Lower leg skin (tissue), 4 donors: ENCODE data around the gene RAVER1. TPM values are rescaled to one million over a fixed set of nuclear protein-coding genes. Genes with fewer than 3 reads are reported as not detected.

ENCODE experiments used
- DNase-seq, 2 donors: peaks; one replicate each; pipeline ENCODE4 v3.0.0-alpha.2; 2019; ENCODE audit warnings: low spot score in 2 of 2
- H3K4me3 ChIP-seq: fragments of 200-600 bp; sonication (generic); 2 replicates; pipeline ENCODE4 v1.5.1; 2017; ENCODE audit warnings: mild to moderate bottlenecking, low read depth; ENCODE audit not compliant: poor library complexity, severe bottlenecking
- POLR2A ChIP-seq, 2 donors: fragments of 450-650 bp; IDR thresholded peaks; one replicate each; pipeline ENCODE4 v1.6.1; 2016 to 2017; ENCODE audit warnings: antibody characterized with exemption in 2 of 2, mild to moderate bottlenecking in 1 of 2, moderate library complexity in 1 of 2
- WGBS, 2 donors: methylation state at CpG; one replicate each; pipeline ENCODE4 v1.1.5; 2018; 5-methylcytosine and 5-hydroxymethylcytosine counted together
- intact Hi-C: fragments of 100-400 bp; cut with DNase I; formaldehyde crosslinking; loops from one replicate; pipeline ENCODE4 v1.15.0; 2023; ENCODE audit warnings: low total_unique reads
- total RNA-seq, 4 donors: library from RNA; depleted of rRNA; stranded (reverse); fragments of >200 nt; gene quantifications; one replicate each; pipeline ENCODE4 v1.1.0, GENCODE V29; 2016
- TF ChIP-seq, protein P1 (sequence below), 3 donors: fragments of 450-650 bp; IDR thresholded peaks; one replicate each; pipeline ENCODE4 v1.5.1; 2016; ENCODE audit warnings: antibody characterized with exemption in 3 of 3, mild to moderate bottlenecking in 3 of 3, moderate library complexity in 2 of 3

The RAVER1 gene
- total RNA-seq, 4 donors from 2014 or later = 14.2 to 22.5 (median 19.2) TPM

- WGBS, 2 donors = 0% methylated on average over 24 to 31 of the region's 57 CpGs
- H3K4me3 ChIP-seq = no peak overlapping the region
- intact Hi-C loops = no loop called here
- peak in 1 of 2 donors; percentile 94 for DNase-seq
- TF ChIP-seq, protein P1, sequence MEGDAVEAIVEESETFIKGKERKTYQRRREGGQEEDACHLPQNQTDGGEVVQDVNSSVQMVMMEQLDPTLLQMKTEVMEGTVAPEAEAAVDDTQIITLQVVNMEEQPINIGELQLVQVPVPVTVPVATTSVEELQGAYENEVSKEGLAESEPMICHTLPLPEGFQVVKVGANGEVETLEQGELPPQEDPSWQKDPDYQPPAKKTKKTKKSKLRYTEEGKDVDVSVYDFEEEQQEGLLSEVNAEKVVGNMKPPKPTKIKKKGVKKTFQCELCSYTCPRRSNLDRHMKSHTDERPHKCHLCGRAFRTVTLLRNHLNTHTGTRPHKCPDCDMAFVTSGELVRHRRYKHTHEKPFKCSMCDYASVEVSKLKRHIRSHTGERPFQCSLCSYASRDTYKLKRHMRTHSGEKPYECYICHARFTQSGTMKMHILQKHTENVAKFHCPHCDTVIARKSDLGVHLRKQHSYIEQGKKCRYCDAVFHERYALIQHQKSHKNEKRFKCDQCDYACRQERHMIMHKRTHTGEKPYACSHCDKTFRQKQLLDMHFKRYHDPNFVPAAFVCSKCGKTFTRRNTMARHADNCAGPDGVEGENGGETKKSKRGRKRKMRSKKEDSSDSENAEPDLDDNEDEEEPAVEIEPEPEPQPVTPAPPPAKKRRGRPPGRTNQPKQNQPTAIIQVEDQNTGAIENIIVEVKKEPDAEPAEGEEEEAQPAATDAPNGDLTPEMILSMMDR (IDR thresholded peaks at IDR 0.05) = no peak
- TF ChIP-seq POLR2A (IDR thresholded peaks at IDR 0.05) = no peak
These were observed 42.3 kb downstream of the RAVER1 start for GRCh38 chr19:10290876-10291553.

- intact Hi-C loops = no loop called here
- TF ChIP-seq, protein P1 (IDR thresholded peaks at IDR 0.05) = no peak
- no peak for TF ChIP-seq POLR2A (IDR thresholded peaks at IDR 0.05)
- 0% methylated on average over 30 of the region's 30 CpGs for WGBS, 2 donors
- no peak overlapping the region for H3K4me3 ChIP-seq
- DNase-seq = no peak
These were observed 42.9 kb downstream of the RAVER1 start for GRCh38 chr19:10290357-10290875.

DNA sequence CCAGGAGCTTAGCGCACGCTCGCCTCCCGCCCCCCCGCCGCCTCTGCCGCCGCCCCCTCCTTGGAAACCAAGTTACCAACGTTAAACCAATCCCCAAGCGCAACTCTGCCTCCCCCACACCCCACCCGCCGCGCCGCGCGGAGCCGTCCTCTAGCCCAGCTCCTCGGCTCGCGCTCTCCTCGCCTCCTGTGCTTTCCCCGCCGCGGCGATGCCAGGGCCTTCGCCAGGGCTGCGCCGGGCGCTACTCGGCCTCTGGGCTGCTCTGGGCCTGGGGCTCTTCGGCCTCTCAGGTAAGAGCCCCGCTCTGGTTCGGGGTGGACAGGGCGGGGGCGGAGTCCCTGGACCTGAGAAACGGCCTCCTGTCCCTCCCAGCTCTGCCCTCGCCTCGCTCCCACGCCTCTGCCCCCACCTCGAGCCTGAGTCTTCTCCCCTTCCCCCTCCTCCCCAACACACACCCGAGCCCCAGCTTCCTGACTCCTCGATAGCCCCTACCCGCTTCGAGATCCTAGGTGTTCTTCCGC, 43.4 kb downstream of the RAVER1 start, which contains the start of gene ICAM5:
Gene ICAM5 (plus strand): TSS at position 117 of the 521 bp plus-strand sequence. CDS start 92 bp downstream, at position 209.
- intact Hi-C loops = no loop called here
- no peak for TF ChIP-seq POLR2A (IDR thresholded peaks at IDR 0.05)
- TF ChIP-seq, protein P1 (IDR thresholded peaks at IDR 0.05) = no peak
- no peak within 1 kb of the TSS for H3K4me3 ChIP-seq
- peak in 1 of 2 donors; percentile 85 for DNase-seq
- 1 to 2% methylated on average over 32 to 36 of the region's 45 CpGs for WGBS, 2 donors

DNA sequence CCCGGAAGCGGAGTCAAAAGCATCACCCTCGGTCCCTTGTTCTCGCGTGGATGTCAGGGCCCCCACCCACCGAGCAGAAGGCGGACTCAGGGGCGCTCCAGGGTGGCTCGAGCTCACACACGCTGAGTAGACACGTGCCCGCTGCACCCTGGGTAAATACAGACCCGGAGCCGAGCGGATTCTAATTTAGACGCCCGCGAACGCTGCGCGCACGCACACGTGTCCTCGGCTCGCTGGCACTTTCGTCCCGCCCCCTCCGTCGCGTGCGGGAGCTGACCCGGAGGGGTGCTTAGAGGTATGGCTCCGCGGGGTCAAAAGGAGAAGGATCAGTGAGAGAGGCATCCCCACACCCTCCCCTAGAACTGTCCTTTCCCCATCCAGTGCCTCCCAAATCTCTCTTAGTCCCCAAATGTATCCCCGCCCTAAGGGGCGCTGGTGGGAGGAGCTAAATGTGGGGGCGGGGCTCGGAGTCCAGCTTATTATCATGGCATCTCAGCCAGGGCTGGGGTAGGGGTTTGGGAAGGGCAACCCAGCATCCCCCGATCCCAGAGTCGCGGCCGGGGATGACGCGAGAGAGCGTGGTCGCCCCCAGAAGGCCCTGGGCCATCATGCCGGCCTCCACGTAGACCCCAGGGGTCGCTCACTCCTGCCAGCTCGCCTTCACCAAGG, 44.0 kb downstream of the RAVER1 start:
- peak in 1 of 2 donors; percentile 86 for DNase-seq
- H3K4me3 ChIP-seq = no peak overlapping the region
- intact Hi-C loops = no loop called here
- 0 to 2% methylated on average over 43 to 50 of the region's 50 CpGs for WGBS, 2 donors
- no peak for TF ChIP-seq POLR2A (IDR thresholded peaks at IDR 0.05)
- TF ChIP-seq, protein P1 (IDR thresholded peaks at IDR 0.05) = no peak

DNA sequence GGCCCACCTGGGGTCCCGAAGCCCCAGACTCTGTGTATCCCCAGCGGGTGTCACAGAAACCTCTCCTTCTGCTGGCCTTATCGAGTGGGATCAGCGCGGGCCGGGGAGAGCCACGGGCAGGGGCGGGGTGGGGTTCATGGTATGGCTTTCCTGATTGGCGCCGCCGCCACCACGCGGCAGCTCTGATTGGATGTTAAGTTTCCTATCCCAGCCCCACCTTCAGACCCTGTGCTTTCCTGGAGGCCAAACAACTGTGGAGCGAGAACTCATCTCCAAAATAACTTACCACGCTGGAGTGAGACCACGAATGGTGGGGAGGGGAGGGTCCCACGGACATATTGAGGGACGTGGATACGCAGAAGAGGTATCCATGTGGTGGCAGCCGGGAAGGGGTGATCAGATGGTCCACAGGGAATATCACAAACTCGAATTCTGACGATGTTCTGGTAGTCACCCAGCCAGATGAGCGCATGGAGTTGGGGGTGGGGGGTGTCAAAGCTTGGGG, 44.6 kb downstream of the RAVER1 start:
- DNase-seq = no peak
- H3K4me3 ChIP-seq = no peak overlapping the region
- 3 to 4% methylated on average over 23 of the region's 23 CpGs for WGBS, 2 donors
- intact Hi-C loops = no loop called here
- TF ChIP-seq POLR2A (IDR thresholded peaks at IDR 0.05) = no peak
- TF ChIP-seq, protein P1 (IDR thresholded peaks at IDR 0.05) = no peak
